Measurements from ENCODE around the gene MYO1G.
A peak's percentile ranks its signal among the peaks of the same experiment; 100 is the strongest.
"Not testable (repeated sequence)": the region's sequence is repeated elsewhere in the genome, so short reads cannot be mapped to it uniquely, and the experiment has no call there.

The MYO1G gene

DNA sequence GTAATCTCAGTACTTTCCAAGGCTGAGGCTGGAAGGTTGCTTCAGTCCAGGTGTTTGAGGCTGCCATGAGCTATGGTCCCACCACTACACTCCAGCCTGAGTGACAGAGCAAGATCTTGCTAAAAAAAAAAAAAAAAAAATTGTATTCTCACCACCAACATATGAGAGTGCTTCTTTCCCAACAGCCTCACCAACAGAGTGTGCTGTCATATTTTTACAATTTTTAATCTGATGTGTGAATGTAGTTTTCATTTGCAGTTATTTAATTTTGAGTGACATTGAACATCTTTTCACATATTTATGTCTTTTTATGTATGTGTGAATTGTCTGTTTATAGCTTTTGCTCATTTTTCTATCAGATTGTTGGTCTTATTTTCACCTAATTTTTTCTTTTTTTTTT lies 35.2 kb downstream of the MYO1G start:
- DNase-seq (ENCODE audit: low read depth in 2 of 2), result no peak

- no peak for DNase-seq (ENCODE audit: low read depth in 2 of 2)
These were observed 41.4 kb downstream of the MYO1G start for GRCh38 chr7:44937426-44937825.

DNA sequence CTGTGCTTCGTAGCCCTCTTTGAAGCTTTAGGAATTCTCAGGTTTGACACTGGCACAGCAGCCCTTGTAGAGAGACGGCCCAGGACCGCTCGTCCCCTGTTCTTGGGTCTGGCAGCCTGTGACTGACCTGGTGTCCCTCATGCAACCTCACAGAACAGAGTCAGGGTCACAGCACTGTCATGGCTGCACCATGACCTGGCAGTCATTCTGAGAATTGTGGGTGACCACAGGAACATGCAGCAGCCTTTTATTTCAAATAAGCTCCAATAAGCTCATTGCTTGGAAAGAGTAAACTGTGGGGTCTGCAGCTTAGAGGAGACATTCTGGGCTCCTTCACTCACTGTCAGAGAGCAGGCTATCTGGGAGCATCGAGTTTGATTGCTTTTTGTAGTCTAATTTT lies 42.5 kb downstream of the MYO1G start:
- no peak for DNase-seq (ENCODE audit: low read depth in 2 of 2)

DNA sequence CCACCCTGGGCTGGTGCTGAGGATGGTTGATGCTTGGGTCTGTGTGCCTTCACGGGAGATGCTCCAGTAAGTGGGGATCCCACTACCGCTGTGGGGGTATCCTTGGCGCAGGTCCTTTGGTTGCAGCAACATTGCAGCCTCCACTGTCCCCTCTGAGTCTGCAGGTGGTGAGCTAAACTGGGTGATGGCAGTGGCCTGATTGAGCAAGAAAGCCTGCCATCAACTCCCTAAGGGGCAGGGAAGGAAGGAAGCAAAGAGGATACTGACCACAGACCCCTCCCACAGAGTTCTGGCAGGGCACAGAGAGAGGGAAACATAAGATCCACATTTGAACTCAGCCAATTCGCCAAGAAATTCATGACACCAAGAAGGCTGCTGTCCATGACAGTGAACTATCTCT lies 43.2 kb downstream of the MYO1G start:
- DNase-seq (ENCODE audit: low read depth in 2 of 2), result no peak

DNA sequence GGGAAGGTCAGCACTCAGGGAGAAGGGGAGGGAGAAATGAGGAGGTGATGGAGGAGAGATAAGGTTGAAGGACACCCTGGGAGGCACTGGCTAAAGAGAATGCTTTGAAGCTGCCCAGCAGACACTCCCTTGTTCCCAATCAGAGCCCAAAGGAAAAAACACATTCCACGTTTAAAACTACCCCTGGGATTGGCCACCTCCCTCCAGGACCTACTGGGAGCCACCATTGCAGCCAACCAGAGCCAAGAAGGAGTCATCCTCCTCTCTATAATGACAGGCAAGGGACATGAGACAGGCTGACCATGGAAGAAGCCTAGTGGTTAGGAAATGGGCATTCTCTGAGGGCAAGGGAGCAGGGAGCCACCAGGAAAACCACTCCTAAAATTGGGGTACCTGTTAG lies 43.8 kb downstream of the MYO1G start:
- DNase-seq (ENCODE audit: low read depth in 2 of 2), result no peak

GRCh38 chr7:44934510-44934909 lies 44.3 kb downstream of the MYO1G start:
- DNase-seq (ENCODE audit: low read depth in 2 of 2), result not testable (repeated sequence)

- no peak for DNase-seq (ENCODE audit: low read depth in 2 of 2)
These were observed 47.9 kb downstream of the MYO1G start for GRCh38 chr7:44930921-44931320.

DNA sequence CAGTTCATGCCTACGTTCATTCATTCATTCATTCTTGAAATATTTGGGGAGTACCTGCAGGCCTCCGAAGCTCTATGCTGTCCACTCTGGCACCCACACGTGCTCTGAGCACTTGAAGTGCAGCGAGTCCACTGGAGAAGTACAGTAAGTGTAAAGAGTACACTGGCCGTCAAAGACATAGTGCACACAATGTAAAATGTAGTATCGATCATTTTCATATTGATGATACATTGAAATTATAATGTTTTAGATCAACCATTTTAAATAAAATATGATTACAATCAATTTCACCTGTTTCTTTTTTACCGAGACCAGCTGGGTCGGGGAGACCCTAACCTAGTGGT lies 56.5 kb downstream of the MYO1G start:
- no peak for DNase-seq (ENCODE audit: low read depth in 2 of 2)

- peak; percentile 85 to 97 for DNase-seq (ENCODE audit: low read depth in 2 of 2)
These were observed 57.0 kb downstream of the MYO1G start for GRCh38 chr7:44921607-44922350.

GRCh38 chr7:44920119-44920518 lies 58.7 kb downstream of the MYO1G start:
- DNase-seq (ENCODE audit: low read depth in 2 of 2), result no peak

DNA sequence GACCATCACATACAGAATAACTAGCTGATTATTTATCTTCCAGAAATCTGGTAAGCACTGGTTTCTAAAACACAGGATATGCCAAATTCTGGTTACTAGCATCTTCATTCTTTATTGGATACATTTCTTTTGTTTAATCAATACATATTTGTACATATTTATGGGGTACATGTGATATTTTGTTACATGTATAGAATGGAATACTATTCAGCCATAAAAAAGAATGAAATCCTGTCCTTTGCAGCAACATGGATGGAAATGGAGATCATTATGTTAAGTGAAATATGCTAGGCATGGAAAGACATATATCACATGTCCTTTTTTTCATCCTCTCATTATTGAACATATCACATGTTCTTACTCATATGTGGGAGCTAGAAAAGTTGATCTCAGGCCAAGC lies 60.8 kb downstream of the MYO1G start:
- DNase-seq (ENCODE audit: low read depth in 2 of 2), result no peak

GRCh38 chr7:44917465-44917864 lies 61.4 kb downstream of the MYO1G start:
- DNase-seq (ENCODE audit: low read depth in 2 of 2), result no peak

- peak in 1 of 2 donors; percentile 14 for DNase-seq (ENCODE audit: low read depth in 2 of 2)
These were observed 63.7 kb downstream of the MYO1G start for GRCh38 chr7:44914992-44915607.

DNA sequence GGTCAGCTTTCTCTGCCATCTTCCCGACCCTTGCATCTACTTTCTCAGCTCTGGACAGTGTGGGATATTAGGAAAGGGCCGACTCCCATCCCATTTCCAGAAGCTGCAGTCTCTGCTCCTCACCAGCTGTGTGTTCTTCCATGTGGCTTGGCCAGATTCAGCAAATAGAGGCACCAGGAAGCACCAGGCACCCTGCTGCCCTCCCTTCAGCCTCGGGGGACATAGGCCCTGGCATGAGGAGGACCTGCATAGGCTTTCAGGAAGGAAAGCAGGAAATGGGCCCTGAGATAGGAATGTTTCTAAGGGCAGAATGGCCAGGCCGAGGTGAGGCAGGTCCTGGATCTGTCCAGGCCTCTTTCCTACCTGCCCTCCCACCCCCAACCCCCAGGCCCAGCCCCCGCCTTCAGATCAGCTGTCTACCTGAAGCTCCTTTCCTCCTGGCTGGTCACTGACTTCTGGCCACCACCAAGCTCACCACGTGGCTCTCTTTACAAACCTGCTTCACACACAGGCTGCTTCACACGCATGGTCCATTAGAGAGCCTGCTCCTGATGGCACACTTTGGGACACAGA lies 66.0 kb downstream of the MYO1G start:
- DNase-seq (ENCODE audit: low read depth in 2 of 2), result no peak

Measured in stimulated activated CD8-positive, alpha-beta memory T cell treated with anti-CD3 and anti-CD28 coated beads, Interleukin-7, amount 100 ng/mL, for 1 hour (primary cell).